ENCODE data around the gene RCBTB2.

The RCBTB2 gene

GRCh38 chr13:48551329-48551728, 18.4 kb upstream of the RCBTB2 start:
- no peak overlapping the region for H3K4me3 ChIP-seq (ENCODE audit: control insufficient read depth, low read depth, low read length)
- no peak for DNase-seq (ENCODE audit: low read depth)
- TF ChIP-seq, protein P1, sequence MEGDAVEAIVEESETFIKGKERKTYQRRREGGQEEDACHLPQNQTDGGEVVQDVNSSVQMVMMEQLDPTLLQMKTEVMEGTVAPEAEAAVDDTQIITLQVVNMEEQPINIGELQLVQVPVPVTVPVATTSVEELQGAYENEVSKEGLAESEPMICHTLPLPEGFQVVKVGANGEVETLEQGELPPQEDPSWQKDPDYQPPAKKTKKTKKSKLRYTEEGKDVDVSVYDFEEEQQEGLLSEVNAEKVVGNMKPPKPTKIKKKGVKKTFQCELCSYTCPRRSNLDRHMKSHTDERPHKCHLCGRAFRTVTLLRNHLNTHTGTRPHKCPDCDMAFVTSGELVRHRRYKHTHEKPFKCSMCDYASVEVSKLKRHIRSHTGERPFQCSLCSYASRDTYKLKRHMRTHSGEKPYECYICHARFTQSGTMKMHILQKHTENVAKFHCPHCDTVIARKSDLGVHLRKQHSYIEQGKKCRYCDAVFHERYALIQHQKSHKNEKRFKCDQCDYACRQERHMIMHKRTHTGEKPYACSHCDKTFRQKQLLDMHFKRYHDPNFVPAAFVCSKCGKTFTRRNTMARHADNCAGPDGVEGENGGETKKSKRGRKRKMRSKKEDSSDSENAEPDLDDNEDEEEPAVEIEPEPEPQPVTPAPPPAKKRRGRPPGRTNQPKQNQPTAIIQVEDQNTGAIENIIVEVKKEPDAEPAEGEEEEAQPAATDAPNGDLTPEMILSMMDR (conservative IDR thresholded peaks at IDR 0.05; ENCODE audit: control insufficient read depth, insufficient read depth, low read depth, low read length), result no peak

GRCh38 chr13:48549658-48550057, 16.8 kb upstream of the RCBTB2 start:
- H3K4me3 ChIP-seq (ENCODE audit: control insufficient read depth, low read depth, low read length), result no peak overlapping the region
- TF ChIP-seq, protein P1 (conservative IDR thresholded peaks at IDR 0.05; ENCODE audit: control insufficient read depth, insufficient read depth, low read depth, low read length), result no peak
- DNase-seq (ENCODE audit: low read depth), result no peak

DNA sequence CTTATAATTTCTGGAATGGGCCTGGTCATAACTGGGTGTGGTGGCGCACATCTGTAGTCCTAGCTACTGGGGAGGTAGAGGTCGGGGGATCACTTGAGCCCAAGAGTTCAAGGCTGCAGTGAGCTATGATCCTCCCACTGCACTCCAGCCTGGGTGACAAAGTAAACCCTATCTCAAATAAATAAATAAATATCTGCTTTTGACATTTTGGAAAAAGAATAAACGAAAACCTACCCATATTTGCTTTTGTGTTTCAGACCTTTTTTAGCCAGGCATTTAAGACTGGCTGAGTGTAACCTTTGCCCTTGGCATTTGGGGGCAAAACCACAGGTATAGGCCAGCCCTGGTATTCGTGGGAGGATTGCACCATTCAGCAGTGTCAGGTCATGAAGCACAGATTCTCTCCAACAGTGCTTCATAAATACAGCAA, 14.8 kb upstream of the RCBTB2 start:
- no peak for DNase-seq (ENCODE audit: low read depth)
- TF ChIP-seq, protein P1 (conservative IDR thresholded peaks at IDR 0.05; ENCODE audit: control insufficient read depth, insufficient read depth, low read depth, low read length), result no peak
- no peak overlapping the region for H3K4me3 ChIP-seq (ENCODE audit: control insufficient read depth, low read depth, low read length)

DNA sequence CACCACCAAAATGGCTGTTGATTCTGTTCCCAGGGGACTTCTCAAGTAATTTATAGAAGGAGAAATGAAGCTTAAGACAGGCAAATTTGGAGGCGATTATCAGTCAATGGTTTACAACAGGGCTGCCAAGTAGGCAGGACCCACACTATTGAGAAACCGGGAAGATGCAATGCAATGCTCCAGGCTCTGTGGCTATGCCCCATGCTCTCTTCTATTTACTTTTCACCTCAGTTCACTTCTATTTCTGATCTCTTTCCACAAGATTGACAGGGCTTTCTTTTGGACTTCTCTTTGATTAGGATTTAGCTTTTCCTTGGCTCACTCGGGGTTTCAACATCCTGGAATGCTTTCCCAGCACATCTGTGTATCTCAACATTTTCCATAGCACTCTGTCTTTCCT, 12.7 kb upstream of the RCBTB2 start:
- no peak for DNase-seq (ENCODE audit: low read depth)
- TF ChIP-seq, protein P1 (conservative IDR thresholded peaks at IDR 0.05; ENCODE audit: control insufficient read depth, insufficient read depth, low read depth, low read length), result no peak
- no peak overlapping the region for H3K4me3 ChIP-seq (ENCODE audit: control insufficient read depth, low read depth, low read length)

DNA sequence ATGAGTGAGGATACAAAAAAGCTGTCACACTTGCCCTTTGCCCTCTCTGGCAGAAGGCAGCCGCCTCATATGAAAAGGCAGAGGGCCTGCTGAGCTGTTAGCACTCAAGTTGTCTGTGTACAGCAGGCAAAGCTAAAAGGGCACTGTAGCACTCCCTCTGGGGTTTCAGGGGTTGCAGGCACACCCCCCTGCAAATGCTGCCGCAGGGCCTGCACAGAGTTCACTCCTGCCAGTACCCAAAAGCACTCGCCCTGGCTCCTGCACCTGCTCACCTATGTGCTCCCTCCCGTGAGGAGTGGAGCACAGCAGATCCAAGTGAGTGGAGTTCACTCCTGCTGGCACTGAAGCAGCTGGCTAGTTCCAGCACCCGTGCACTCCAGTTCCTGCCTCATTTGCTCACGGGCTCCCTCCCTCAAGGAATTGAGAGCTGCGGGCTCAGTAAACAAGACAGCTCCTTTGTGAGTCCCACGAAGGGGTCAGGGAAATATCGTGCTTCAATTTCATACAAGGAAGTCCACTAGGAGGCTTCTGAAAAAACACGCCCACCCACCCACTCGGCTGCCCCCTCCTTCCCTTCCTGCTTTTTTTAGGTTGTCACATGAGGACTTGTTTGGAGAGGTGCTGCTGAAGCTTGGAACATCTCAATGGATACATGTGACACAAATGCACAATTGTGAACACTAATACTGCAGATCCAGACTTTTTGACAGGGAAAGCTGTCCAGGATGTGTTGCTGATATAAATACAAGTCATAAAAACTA, 9.9 kb upstream of the RCBTB2 start:
- DNase-seq (ENCODE audit: low read depth), result peak; percentile 20
- no peak overlapping the region for H3K4me3 ChIP-seq (ENCODE audit: control insufficient read depth, low read depth, low read length)
- TF ChIP-seq, protein P1 (conservative IDR thresholded peaks at IDR 0.05; ENCODE audit: control insufficient read depth, insufficient read depth, low read depth, low read length), result no peak

DNA sequence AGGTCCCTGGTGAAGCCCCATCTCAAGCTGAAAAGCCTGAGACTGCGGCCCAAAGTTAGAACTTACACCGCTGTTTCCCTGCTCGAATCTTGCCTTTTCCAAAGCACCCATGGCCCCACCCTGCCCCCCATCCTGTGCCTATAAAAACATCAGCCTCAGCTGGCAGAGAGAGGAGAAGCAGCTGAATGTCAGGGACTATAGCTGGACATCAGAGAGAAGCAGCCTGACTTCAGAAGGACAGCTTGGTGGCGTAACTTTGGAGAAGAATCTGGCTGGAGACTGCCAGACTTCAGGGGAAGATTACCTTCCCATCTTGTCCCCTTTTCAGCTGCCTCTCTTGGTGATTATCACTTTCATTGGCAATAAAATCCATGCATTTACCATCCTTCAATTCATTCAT, 9.3 kb upstream of the RCBTB2 start:
- DNase-seq (ENCODE audit: low read depth), result no peak
- TF ChIP-seq, protein P1 (conservative IDR thresholded peaks at IDR 0.05; ENCODE audit: control insufficient read depth, insufficient read depth, low read depth, low read length), result no peak
- H3K4me3 ChIP-seq (ENCODE audit: control insufficient read depth, low read depth, low read length), result no peak overlapping the region
